ENCODE results near the gene UCP2.

The UCP2 gene

DNA sequence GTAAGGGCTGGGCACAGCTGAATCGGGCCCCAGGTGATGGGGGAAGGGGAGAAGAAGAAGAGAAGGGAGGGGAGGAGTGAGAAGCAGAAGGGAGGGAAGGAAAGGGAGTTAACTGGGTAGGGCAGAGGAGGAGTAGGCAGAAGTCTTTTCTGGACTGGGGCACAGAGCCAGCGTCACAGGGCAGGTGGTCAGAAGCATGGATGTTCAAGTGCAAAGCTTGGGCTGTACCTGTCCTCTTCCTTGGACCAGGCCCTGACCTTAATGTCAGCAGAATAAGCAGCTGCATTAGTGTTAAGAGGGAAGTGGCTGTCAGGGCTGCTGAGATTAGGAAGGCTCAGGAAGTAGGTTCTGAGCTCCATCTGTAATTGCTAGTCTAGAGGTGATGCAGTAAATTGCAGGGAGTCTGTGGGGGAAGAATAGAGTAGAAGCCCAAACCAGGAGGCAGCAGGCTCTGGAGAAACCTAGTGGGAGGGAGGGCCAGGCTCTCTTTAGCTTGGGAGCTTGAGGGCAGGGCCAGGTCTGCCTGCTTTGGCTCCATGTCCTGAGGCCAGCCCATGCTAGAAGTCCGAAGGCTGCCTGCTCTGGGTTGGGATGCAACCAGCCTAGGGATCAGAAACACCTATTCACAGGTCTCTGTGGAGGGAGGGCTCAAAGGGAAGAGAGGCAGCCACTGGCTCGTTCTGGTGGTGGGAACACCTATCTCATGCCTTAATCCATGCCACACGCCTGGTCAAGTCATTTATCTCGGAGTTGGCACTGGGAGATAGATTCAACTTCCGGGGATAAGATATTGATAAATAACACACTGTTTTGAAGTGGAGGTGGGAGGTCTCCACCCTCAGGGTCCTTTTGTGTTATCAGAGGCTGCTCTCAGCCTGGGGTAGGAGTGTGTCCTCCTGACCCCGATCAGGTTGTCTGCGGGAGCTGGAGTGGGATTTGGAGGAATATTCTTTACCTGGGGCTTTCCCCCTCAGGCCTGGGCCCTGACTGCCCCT is 28.0 kb upstream of the UCP2 start:
- Histone ChIP-seq H3K27ac (ENCODE audit: low read depth in 2 of 2, low read length in 2 of 2) (no peak overlapping the region), H3K9me3 (ENCODE audit: control insufficient read depth in 2 of 2, low read length in 2 of 2) (no peaks in the 10 kb centered on the region), H3K36me3 (ENCODE audit: control insufficient read depth in 2 of 2, insufficient read depth in 2 of 2, low read length in 2 of 2) (peaks cover 3 to 6% of the 10 kb centered on the region in 2 donors), H3K4me1 (ENCODE audit: control insufficient read depth in 2 of 2, insufficient read depth in 2 of 2, low read length in 2 of 2) (peaks cover 0 to 2% of the 10 kb centered on the region in 2 donors), H3K4me3 (ENCODE audit: low read length in 2 of 2) (no peak overlapping the region), H3K27me3 (ENCODE audit: control insufficient read depth in 2 of 2, insufficient read depth in 2 of 2, low read length in 2 of 2) (no peaks in the 10 kb centered on the region), H3K9ac (ENCODE audit: low read depth in 1 of 2, low read length in 2 of 2) (no peak overlapping the region)

GRCh38 chr11:74009675-74010305 is 27.1 kb upstream of the UCP2 start:
- Histone ChIP-seq H3K27ac (ENCODE audit: low read depth in 2 of 2, low read length in 2 of 2) (no peak overlapping the region), H3K4me3 (ENCODE audit: low read length in 2 of 2) (no peak overlapping the region), H3K9me3 (ENCODE audit: control insufficient read depth in 2 of 2, low read length in 2 of 2) (no peaks in the 10 kb centered on the region), H3K4me1 (ENCODE audit: control insufficient read depth in 2 of 2, insufficient read depth in 2 of 2, low read length in 2 of 2) (peaks cover 0 to 2% of the 10 kb centered on the region in 2 donors), H3K36me3 (ENCODE audit: control insufficient read depth in 2 of 2, insufficient read depth in 2 of 2, low read length in 2 of 2) (peaks cover 3 to 6% of the 10 kb centered on the region in 2 donors), H3K27me3 (ENCODE audit: control insufficient read depth in 2 of 2, insufficient read depth in 2 of 2, low read length in 2 of 2) (no peaks in the 10 kb centered on the region), H3K9ac (ENCODE audit: low read depth in 1 of 2, low read length in 2 of 2) (no peak overlapping the region)

- Histone ChIP-seq H3K27me3 (ENCODE audit: control insufficient read depth in 2 of 2, insufficient read depth in 2 of 2, low read length in 2 of 2) (no peaks in the 10 kb centered on the region), H3K9me3 (ENCODE audit: control insufficient read depth in 2 of 2, low read length in 2 of 2) (no peaks in the 10 kb centered on the region), H3K4me3 (ENCODE audit: low read length in 2 of 2) (no peak overlapping the region), H3K36me3 (ENCODE audit: control insufficient read depth in 2 of 2, insufficient read depth in 2 of 2, low read length in 2 of 2) (peaks cover 3 to 6% of the 10 kb centered on the region in 2 donors), H3K4me1 (ENCODE audit: control insufficient read depth in 2 of 2, insufficient read depth in 2 of 2, low read length in 2 of 2) (peaks cover 0 to 2% of the 10 kb centered on the region in 2 donors), H3K9ac (ENCODE audit: low read depth in 1 of 2, low read length in 2 of 2) (no peak overlapping the region), H3K27ac (ENCODE audit: low read depth in 2 of 2, low read length in 2 of 2) (no peak overlapping the region)
Observed at GRCh38 chr11:74009230-74009547, 26.5 kb upstream of the UCP2 start.

DNA sequence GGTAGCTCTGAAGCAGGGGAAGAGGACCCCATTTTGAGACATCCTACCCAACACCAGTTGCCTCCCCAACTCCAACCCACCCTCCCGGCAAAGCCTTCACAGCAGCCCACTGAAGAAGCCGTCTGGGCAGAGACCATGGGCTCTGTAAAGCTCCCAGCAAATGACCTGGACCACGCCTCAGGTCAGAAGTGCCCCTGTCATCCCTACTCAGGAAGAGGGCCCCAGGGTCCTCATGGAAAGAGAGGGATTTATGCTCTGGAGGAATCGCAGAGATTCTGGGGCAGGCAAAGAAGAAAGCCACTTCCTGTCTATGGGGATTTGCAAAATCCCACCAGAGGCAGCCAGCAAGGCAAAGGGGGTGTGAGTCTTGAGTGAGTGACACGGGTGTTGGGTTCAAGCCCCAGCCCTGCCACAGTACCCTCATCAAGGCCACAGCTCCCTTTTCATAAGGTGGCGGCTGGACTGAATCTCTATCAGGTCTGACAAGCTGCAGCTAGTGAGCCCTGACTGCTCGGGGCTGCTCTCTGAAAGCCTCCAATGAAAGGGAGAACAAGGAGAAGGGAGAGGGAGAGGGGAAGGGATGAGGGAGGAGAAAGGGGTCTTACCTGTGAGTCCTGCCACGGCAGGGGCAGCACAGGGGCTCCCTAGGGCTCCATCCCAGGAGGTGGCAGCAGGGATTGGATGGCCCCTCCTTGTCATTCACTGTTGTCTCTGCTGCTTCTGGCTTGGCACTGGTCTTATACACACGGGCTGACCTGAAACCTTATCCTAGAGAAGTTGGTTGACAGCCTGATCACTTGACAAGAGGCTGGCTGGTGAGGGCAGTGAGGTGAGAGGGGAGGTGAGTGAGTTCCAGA is 26.0 kb upstream of the UCP2 start, which contains the start of gene UCP3:
Gene UCP3, minus strand, starts transcription at position 713 of the 857 bp plus-strand sequence. CDS start 2,043 bp downstream, outside the sequence.
- no peak within 1 kb of the TSS for H3K9ac ChIP-seq (ENCODE audit: low read depth in 1 of 2, low read length in 2 of 2)
- H3K4me3 ChIP-seq (ENCODE audit: low read length in 2 of 2), result no peak within 1 kb of the TSS

DNA sequence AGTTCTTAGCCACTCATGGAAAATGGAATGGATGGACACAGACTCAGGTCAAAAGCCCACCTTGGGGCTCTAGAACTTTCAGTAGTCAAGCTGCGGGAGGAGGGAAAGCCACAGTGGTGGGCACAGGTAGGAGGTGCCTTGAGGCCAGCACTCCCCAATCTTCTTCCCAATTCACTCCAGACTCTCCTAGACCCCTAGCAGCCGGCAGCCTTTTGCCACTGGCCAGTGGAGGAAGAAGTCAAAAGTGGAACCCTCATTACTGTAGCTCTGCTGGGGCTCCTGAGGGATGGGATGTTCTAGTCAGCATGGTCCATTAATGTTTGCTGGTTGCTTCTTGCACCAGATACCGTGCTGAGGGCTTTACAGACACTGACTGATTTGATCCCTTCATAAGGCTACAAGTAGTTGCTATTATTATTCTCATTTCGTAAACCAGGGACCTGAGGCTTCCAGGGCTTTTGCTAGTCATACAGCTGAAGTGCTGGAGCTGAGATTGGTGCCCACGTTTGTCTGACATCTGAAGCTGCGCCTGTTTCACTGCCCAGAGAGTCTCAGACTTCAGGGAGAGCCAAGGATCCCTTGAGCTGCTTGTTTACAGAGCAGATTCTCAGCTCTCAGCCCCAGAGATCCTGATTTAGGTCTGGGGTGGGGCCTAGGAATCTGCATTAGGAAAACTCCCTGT is 25.2 kb upstream of the UCP2 start:
- Histone ChIP-seq H3K9me3 (ENCODE audit: control insufficient read depth in 2 of 2, low read length in 2 of 2) (no peaks in the 10 kb centered on the region), H3K4me1 (ENCODE audit: control insufficient read depth in 2 of 2, insufficient read depth in 2 of 2, low read length in 2 of 2) (peaks cover 0 to 2% of the 10 kb centered on the region in 2 donors), H3K4me3 (ENCODE audit: low read length in 2 of 2) (no peak overlapping the region), H3K9ac (ENCODE audit: low read depth in 1 of 2, low read length in 2 of 2) (no peak overlapping the region), H3K36me3 (ENCODE audit: control insufficient read depth in 2 of 2, insufficient read depth in 2 of 2, low read length in 2 of 2) (peaks cover 5 to 7% of the 10 kb centered on the region in 2 donors), H3K27me3 (ENCODE audit: control insufficient read depth in 2 of 2, insufficient read depth in 2 of 2, low read length in 2 of 2) (no peaks in the 10 kb centered on the region), H3K27ac (ENCODE audit: low read depth in 2 of 2, low read length in 2 of 2) (no peak overlapping the region)

More for the DNA sequence above, 26.0 kb upstream of the UCP2 start, which contains the start of gene UCP3:
- H3K27ac ChIP-seq (ENCODE audit: low read depth in 2 of 2, low read length in 2 of 2), result no peak within 1 kb of the TSS
- H3K36me3 ChIP-seq (ENCODE audit: control insufficient read depth in 2 of 2, insufficient read depth in 2 of 2, low read length in 2 of 2), result peaks cover 2 to 7% of the 10 kb centered on the region in 2 donors
- H3K9me3 ChIP-seq (ENCODE audit: control insufficient read depth in 2 of 2, low read length in 2 of 2), result no peaks in the 10 kb centered on the region
- no peaks in the 10 kb centered on the region for H3K27me3 ChIP-seq (ENCODE audit: control insufficient read depth in 2 of 2, insufficient read depth in 2 of 2, low read length in 2 of 2)
- H3K4me1 ChIP-seq (ENCODE audit: control insufficient read depth in 2 of 2, insufficient read depth in 2 of 2, low read length in 2 of 2), result peaks cover 0 to 2% of the 10 kb centered on the region in 2 donors

DNA sequence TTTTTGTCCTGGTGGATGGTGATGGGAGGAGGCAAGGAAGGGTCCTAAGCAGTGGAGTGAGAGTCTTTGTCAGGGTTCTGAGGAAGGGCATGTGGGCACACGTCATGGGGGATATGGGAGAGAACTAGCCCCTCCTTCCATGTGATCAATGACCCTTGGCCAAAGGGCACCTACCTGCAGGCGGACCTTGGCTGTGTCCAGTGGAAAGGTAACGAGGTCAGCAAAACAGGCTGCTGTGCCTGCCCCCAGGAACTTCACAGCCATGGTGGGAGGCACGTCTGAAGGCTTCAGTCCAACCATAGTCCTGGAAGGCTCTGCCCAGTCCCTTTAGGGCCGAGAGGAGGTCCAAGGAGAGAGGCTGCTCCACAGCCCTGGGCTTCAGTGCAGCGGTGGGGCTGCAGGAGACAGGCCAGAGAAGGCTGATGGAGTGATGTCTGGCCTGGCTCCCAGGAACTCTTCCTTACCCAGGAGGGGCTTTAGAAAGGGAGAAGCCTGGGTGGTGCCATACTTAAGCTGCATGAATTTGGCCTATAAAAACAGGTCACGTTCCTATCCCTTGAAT is 24.2 kb upstream of the UCP2 start:
- Histone ChIP-seq H3K4me1 (ENCODE audit: control insufficient read depth in 2 of 2, insufficient read depth in 2 of 2, low read length in 2 of 2) (peaks cover 0 to 2% of the 10 kb centered on the region in 2 donors), H3K27ac (ENCODE audit: low read depth in 2 of 2, low read length in 2 of 2) (no peak overlapping the region), H3K4me3 (ENCODE audit: low read length in 2 of 2) (no peak overlapping the region)

DNA sequence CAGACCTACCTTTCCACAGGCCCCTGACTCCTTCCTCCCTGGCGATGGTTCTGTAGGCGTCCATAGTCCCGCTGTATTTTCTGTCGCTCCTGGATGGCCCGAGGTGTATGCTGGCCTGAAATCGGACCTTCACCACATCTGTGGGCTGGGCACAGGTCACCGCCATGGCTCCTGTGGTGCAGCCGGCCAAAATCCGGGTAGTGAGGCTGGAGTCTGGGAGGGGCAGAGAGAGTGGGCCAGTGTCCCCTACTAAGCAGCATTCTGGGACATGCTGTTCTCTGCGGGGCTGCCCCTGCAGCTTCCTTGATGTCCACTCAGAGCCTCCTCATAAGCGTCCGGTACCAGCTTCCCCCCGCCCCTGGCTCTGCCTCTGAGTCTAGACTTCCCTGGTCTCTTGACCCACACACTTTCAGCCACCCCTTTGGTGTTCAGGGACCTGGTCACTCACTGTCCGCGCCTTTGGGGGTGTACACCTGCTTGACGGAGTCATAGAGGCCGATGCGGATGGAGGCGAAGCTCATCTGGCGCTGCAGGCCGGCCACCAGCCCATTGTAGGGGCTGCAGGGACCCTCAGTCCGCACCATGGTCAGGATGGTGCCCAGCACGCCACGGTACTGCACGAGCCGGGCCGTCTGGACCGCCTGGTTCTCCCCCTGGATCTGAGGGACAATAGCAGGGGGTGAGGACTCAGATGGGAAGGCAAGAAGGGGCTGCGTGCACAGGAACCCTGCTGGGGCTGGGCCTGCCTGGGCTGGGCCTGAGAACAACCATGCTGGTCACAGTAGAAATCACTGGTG is 23.3 kb upstream of the UCP2 start:
- no peak overlapping the region for H3K27ac ChIP-seq (ENCODE audit: low read depth in 2 of 2, low read length in 2 of 2)
- H3K9me3 ChIP-seq (ENCODE audit: control insufficient read depth in 2 of 2, low read length in 2 of 2), result no peaks in the 10 kb centered on the region
- no peak overlapping the region for H3K4me3 ChIP-seq (ENCODE audit: low read length in 2 of 2)
- no peaks in the 10 kb centered on the region for H3K27me3 ChIP-seq (ENCODE audit: control insufficient read depth in 2 of 2, insufficient read depth in 2 of 2, low read length in 2 of 2)
- peaks cover 7 to 12% of the 10 kb centered on the region in 2 donors for H3K36me3 ChIP-seq (ENCODE audit: control insufficient read depth in 2 of 2, insufficient read depth in 2 of 2, low read length in 2 of 2)
- H3K4me1 ChIP-seq (ENCODE audit: control insufficient read depth in 2 of 2, insufficient read depth in 2 of 2, low read length in 2 of 2), result peaks cover 0 to 2% of the 10 kb centered on the region in 2 donors
- H3K9ac ChIP-seq (ENCODE audit: low read depth in 1 of 2, low read length in 2 of 2), result no peak overlapping the region

More for the DNA sequence above, 24.2 kb upstream of the UCP2 start:
- Histone ChIP-seq H3K27me3 (ENCODE audit: control insufficient read depth in 2 of 2, insufficient read depth in 2 of 2, low read length in 2 of 2) (no peaks in the 10 kb centered on the region), H3K36me3 (ENCODE audit: control insufficient read depth in 2 of 2, insufficient read depth in 2 of 2, low read length in 2 of 2) (peaks cover 7 to 9% of the 10 kb centered on the region in 2 donors), H3K9ac (ENCODE audit: low read depth in 1 of 2, low read length in 2 of 2) (no peak overlapping the region), H3K9me3 (ENCODE audit: control insufficient read depth in 2 of 2, low read length in 2 of 2) (no peaks in the 10 kb centered on the region)

DNA sequence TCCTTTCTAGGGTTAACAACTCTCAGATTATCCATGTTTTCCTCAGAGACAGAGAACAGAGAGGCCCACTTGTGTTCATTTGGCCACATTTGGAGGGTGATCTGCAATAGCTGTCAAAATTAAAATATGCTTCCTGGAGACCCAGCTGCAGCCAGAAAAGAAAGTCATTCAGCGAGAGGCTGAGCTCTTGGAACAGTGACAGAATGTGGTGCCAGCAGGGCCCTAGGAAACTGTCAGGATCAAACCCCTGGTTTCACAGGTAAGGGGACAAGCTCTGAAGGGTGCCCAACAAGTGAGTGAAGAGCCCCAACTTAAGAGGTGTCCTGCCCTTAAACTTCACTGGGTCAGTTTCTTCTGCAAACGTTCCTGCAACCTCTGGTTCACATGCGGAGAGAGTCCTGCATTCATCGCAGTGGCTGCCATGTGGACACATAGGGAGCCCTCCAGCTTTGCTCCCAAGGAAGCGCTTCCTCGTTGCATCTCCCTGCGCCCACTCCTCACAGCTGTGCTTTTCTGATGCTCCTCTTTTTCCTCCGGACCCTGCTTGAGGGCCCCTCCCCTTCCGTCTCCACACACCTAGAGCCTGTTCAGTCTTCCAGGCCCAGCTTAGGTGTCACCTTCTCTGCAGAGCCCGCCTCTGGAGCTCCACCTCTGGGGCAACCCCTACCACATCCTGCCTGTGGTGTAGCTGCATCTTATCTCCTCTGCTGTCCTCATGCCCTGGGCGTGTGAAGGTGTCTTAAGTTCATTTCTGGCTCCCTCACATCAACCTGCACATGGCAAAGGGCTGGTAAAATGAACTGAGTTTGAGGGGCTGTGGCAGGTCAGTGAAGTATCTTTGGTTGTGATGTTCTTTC is 22.3 kb upstream of the UCP2 start:
- Histone ChIP-seq H3K4me1 (ENCODE audit: control insufficient read depth in 2 of 2, insufficient read depth in 2 of 2, low read length in 2 of 2) (peaks cover 0 to 2% of the 10 kb centered on the region in 2 donors), H3K9ac (ENCODE audit: low read depth in 1 of 2, low read length in 2 of 2) (no peak overlapping the region), H3K9me3 (ENCODE audit: control insufficient read depth in 2 of 2, low read length in 2 of 2) (no peaks in the 10 kb centered on the region), H3K4me3 (ENCODE audit: low read length in 2 of 2) (no peak overlapping the region), H3K36me3 (ENCODE audit: control insufficient read depth in 2 of 2, insufficient read depth in 2 of 2, low read length in 2 of 2) (peaks cover 7 to 12% of the 10 kb centered on the region in 2 donors), H3K27me3 (ENCODE audit: control insufficient read depth in 2 of 2, insufficient read depth in 2 of 2, low read length in 2 of 2) (no peaks in the 10 kb centered on the region), H3K27ac (ENCODE audit: low read depth in 2 of 2, low read length in 2 of 2) (no peak overlapping the region)
